22Rv1 (cell line): ENCODE measurements around the gene TMTC2.
"Not testable (repeated sequence)": the region's sequence is repeated elsewhere in the genome, so short reads cannot be mapped to it uniquely, and the experiment has no call there.

Experiments
- H3K27ac ChIP-seq: fragments of 450-650 bp; 2 replicates; pipeline ENCODE4 v1.5.1; 2017
- CTCF ChIP-seq: fragments of 450-650 bp; IDR thresholded peaks from 2 replicates; pipeline ENCODE4 v1.5.1; 2017; ENCODE audit warnings: mild to moderate bottlenecking
- ZFX ChIP-seq: fragments of 450-650 bp; IDR thresholded peaks from 2 replicates; pipeline ENCODE4 v1.6.1; 2017; ENCODE audit warnings: antibody characterized with exemption, borderline replicate concordance

TMTC2 gene

GRCh38 chr12:82789674-82790073, 103.0 kb downstream of the TMTC2 start:
- no peak overlapping the region for H3K27ac ChIP-seq
- no peak for TF ChIP-seq ZFX
- TF ChIP-seq CTCF = no peak

GRCh38 chr12:82793751-82794281, 107.1 kb downstream of the TMTC2 start:
- H3K27ac ChIP-seq = no peak overlapping the region
- TF ChIP-seq CTCF = no peak
- TF ChIP-seq ZFX = no peak

- no peak overlapping the region for H3K27ac ChIP-seq
- TF ChIP-seq CTCF = no peak
- TF ChIP-seq ZFX = no peak
Observed at GRCh38 chr12:82797480-82797879, 110.8 kb downstream of the TMTC2 start.

- TF ChIP-seq ZFX (no peak), CTCF (no peak)
- no peak overlapping the region for H3K27ac ChIP-seq
Observed at GRCh38 chr12:82800185-82800584, 113.5 kb downstream of the TMTC2 start.

- no peak overlapping the region for H3K27ac ChIP-seq
- TF ChIP-seq ZFX (no peak), CTCF (no peak)
Observed at GRCh38 chr12:82801951-82802610, 115.4 kb downstream of the TMTC2 start.

- no peak for TF ChIP-seq ZFX
- TF ChIP-seq CTCF = no peak
- H3K27ac ChIP-seq = no peak overlapping the region
Observed at GRCh38 chr12:82803201-82803600, 116.5 kb downstream of the TMTC2 start.

GRCh38 chr12:82804601-82805000, 117.9 kb downstream of the TMTC2 start:
- TF ChIP-seq ZFX (no peak), CTCF (no peak)
- no peak overlapping the region for H3K27ac ChIP-seq

- H3K27ac ChIP-seq = not testable (repeated sequence)
Observed at GRCh38 chr12:82805004-82805403, 118.3 kb downstream of the TMTC2 start.
